Cardiac fibroblast (primary cell): ENCODE results near the gene EVA1A.

ENCODE experiments used
- DNase-seq, 2 donors: peaks; one replicate each; pipeline versions ENCODE4 v3.0.0 to v3.0.0-alpha.2; 2010; ENCODE audit warnings: low read depth in 2 of 2
- H3K4me3 ChIP-seq, 2 donors: replicated peaks in 1 of 2; 1 replicate in 1 of 2; 2 replicates in 1 of 2; pipeline ENCODE4 v1.5.1; 2011; ENCODE audit warnings: low read depth in 2 of 2, low read length in 2 of 2, mild to moderate bottlenecking in 2 of 2, moderate library complexity in 1 of 2
- CTCF ChIP-seq: IDR thresholded peaks from one replicate; pipeline ENCODE4 v1.5.1; 2011; ENCODE audit warnings: low read depth, mild to moderate bottlenecking, low read length, inconsistent platforms

The EVA1A gene

GRCh38 chr2:75476761-75477160, 84.0 kb downstream of the EVA1A start:
- H3K4me3 ChIP-seq, result no peak overlapping the region
- DNase-seq, result peak; percentile 3 to 42
- TF ChIP-seq CTCF, result no peak

- H3K4me3 ChIP-seq, result no peak overlapping the region
Measured at GRCh38 chr2:75475976-75476375, 84.8 kb downstream of the EVA1A start.

GRCh38 chr2:75475049-75475448, 85.7 kb downstream of the EVA1A start:
- no peak overlapping the region for H3K4me3 ChIP-seq
- TF ChIP-seq CTCF, result no peak
- DNase-seq, result no peak

More at GRCh38 chr2:75475976-75476375, 84.8 kb downstream of the EVA1A start:
- TF ChIP-seq CTCF, result no peak
- no peak for DNase-seq

GRCh38 chr2:75474115-75474514, 86.6 kb downstream of the EVA1A start:
- no peak overlapping the region for H3K4me3 ChIP-seq
- no peak for TF ChIP-seq CTCF
- no peak for DNase-seq

GRCh38 chr2:75466708-75467311, 93.9 kb downstream of the EVA1A start:
- H3K4me3 ChIP-seq, result no peak overlapping the region
- DNase-seq, result peak; percentile 29 to 59
- TF ChIP-seq CTCF, result peak; percentile 65

- DNase-seq, result peak; percentile 41 to 60
- peak; percentile 54 for TF ChIP-seq CTCF
- H3K4me3 ChIP-seq, result no peak overlapping the region
Measured at GRCh38 chr2:75465317-75465984, 95.3 kb downstream of the EVA1A start.
